ENCODE results near the gene RBMS1.

DNA sequence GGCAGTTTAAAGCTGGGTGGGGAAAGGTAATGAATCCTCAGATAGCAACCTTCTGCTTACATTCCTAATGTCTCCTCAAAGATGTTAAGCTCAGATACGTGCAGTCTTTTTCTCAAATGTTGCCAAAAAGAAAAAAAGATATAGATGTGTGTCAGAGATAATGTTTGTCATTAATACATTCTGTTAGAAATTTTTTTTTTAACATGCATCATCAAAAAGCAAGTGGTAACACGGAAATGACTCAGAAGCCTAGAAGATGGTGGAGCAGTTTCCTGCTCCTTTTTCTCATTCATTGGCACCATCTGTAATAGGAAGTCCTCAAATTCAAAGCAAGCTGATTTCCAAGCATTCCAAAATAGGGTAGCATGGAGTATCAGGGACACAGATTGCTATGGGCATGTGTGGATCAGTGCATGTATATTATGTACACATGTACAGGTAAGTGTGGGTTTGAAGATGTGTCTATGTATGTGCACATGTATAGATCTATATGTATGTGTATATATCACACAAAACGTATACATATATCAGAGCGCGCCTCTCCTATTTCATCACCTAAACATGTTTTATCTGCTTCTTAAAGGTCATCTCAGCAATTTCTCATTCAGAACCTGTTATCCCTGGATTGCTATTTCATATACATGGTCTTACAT, 213.7 kb downstream of the RBMS1 start:
- TF ChIP-seq, protein P1, sequence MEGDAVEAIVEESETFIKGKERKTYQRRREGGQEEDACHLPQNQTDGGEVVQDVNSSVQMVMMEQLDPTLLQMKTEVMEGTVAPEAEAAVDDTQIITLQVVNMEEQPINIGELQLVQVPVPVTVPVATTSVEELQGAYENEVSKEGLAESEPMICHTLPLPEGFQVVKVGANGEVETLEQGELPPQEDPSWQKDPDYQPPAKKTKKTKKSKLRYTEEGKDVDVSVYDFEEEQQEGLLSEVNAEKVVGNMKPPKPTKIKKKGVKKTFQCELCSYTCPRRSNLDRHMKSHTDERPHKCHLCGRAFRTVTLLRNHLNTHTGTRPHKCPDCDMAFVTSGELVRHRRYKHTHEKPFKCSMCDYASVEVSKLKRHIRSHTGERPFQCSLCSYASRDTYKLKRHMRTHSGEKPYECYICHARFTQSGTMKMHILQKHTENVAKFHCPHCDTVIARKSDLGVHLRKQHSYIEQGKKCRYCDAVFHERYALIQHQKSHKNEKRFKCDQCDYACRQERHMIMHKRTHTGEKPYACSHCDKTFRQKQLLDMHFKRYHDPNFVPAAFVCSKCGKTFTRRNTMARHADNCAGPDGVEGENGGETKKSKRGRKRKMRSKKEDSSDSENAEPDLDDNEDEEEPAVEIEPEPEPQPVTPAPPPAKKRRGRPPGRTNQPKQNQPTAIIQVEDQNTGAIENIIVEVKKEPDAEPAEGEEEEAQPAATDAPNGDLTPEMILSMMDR (IDR thresholded peaks at IDR 0.05; ENCODE audit: low read depth, low read length) = no peak
- no peak for TF ChIP-seq EZH2phosphoT487 (IDR thresholded peaks at IDR 0.05; ENCODE audit: low read depth)

All from OCI-LY3 (cell line).